ENCODE measurements around the gene ZNF536. TPM values are rescaled to one million over a fixed set of nuclear protein-coding genes. Genes with fewer than 3 reads are reported as not detected.

Gene ZNF536
- total RNA-seq, 4 donors from 2014 or later = 1.00 to 7.1 (median 1.8) TPM

DNA sequence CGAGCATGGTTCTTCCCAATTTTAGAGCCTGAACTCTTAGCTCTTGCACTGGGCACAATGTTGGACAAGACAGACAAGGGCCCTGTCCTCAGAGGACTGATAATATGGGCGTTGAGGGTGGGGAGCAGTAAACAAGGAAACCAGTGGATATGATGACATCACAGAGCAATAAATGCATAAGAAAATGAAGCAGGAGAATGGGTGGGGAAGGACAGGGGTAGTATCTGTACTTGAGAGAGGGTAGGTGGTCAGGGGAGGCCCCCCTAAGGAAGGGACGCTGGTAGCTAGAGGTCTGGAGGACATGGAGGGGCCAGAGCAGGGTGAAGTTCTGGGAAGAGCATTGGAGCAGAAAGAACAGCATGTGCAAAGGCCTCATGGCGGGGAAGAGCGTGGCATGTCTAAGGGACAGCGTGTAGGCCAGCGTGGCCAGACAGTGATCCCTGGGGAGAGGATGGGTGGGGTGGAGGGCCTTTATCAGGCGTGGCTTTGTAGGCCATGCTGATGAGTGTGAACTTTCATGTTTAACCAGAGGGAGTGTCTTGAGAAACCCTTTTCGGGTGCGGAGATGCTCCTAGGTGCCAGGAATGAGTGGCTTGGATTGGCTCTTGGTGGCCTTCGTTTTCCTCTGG, 15.1 kb upstream of the ZNF536 start:
- H3K27ac ChIP-seq = no peak overlapping the region
- intact Hi-C loops (cut with DNase I; ENCODE audit: low total_unique reads) (no loop called here), in situ Hi-C loops (cut with MboI; ENCODE audit: low pct_ligation_motif_present in 1 of 4, low pct_unique_long_range_greater_than_20kb in 1 of 4, low sequenced_read_pairs in 3 of 4) (no loop called here)
- H3K4me1 ChIP-seq = no peaks in the 10 kb centered on the region
- 68 to 70% methylated on average over 6 to 11 of the region's 11 CpGs for WGBS, 2 donors (ENCODE audit: low coverage in 1 of 2)
- DNase-seq = no peak
- no peaks in the 10 kb centered on the region for H3K9me3 ChIP-seq
- no peaks in the 10 kb centered on the region for H3K36me3 ChIP-seq
- TF ChIP-seq POLR2AphosphoS5 (IDR thresholded peaks at IDR 0.05) = no peak
- TF ChIP-seq POLR2A (IDR thresholded peaks at IDR 0.05) = no peak
- no peak for TF ChIP-seq EP300 (IDR thresholded peaks at IDR 0.05; ENCODE audit: low read depth)
- no peak for TF ChIP-seq CTCF (IDR thresholded peaks at IDR 0.05)
- no peak overlapping the region for H3K4me3 ChIP-seq
- no peaks in the 10 kb centered on the region for H3K27me3 ChIP-seq

- intact Hi-C loops (cut with DNase I; ENCODE audit: low total_unique reads) (no loop called here), in situ Hi-C loops (cut with MboI; ENCODE audit: low pct_ligation_motif_present in 1 of 4, low pct_unique_long_range_greater_than_20kb in 1 of 4, low sequenced_read_pairs in 3 of 4) (no loop called here)
- Histone ChIP-seq H3K36me3 (no peaks in the 10 kb centered on the region), H3K9me3 (no peaks in the 10 kb centered on the region), H3K4me1 (no peaks in the 10 kb centered on the region), H3K4me3 (no peak overlapping the region), H3K27me3 (no peaks in the 10 kb centered on the region), H3K27ac (no peak overlapping the region)
- DNase-seq = no peak
- WGBS, 2 donors (ENCODE audit: low coverage in 1 of 2) = 85% methylated on average over 5 of the region's 5 CpGs; no CpG with 5 or more reads in 1 of the 2 donors
- TF ChIP-seq EP300 (IDR thresholded peaks at IDR 0.05; ENCODE audit: low read depth) = no peak
- no peak for TF ChIP-seq POLR2AphosphoS5 (IDR thresholded peaks at IDR 0.05)
- TF ChIP-seq POLR2A (IDR thresholded peaks at IDR 0.05) = no peak
- no peak for TF ChIP-seq CTCF (IDR thresholded peaks at IDR 0.05)
These were observed 14.6 kb upstream of the ZNF536 start for GRCh38 chr19:30357580-30357954.

DNA sequence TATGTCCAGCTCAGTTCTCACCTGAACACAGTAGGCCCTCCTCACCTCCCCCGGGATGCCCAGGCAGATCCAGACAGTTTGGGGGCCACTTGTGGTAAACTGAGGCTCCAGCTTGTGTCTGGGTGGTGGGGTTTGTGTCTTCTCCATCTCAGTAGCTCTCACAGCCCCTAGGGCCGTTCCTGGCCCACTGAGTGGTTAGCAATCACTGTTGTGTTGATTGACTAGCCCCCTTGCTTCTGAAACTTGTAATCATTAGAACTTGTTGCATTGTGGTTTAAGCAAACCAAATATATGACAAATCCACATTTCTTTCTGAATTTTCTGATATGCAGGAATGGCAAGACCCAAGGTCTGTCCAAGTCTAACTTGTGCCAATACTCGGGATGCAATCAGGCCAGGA, 13.9 kb upstream of the ZNF536 start:
- H3K36me3 ChIP-seq = no peaks in the 10 kb centered on the region
- no peak overlapping the region for H3K4me3 ChIP-seq
- no peak overlapping the region for H3K27ac ChIP-seq
- no peak for DNase-seq
- intact Hi-C loops (cut with DNase I; ENCODE audit: low total_unique reads) (no loop called here), in situ Hi-C loops (cut with MboI; ENCODE audit: low pct_ligation_motif_present in 1 of 4, low pct_unique_long_range_greater_than_20kb in 1 of 4, low sequenced_read_pairs in 3 of 4) (no loop called here)
- 60 to 65% methylated on average over 1 to 3 of the region's 3 CpGs for WGBS, 2 donors (ENCODE audit: low coverage in 1 of 2)
- no peaks in the 10 kb centered on the region for H3K27me3 ChIP-seq
- TF ChIP-seq CTCF (IDR thresholded peaks at IDR 0.05) (no peak), POLR2AphosphoS5 (IDR thresholded peaks at IDR 0.05) (no peak), POLR2A (IDR thresholded peaks at IDR 0.05) (no peak), EP300 (IDR thresholded peaks at IDR 0.05; ENCODE audit: low read depth) (no peak)
- no peaks in the 10 kb centered on the region for H3K9me3 ChIP-seq
- no peaks in the 10 kb centered on the region for H3K4me1 ChIP-seq

- no peak for TF ChIP-seq POLR2A (IDR thresholded peaks at IDR 0.05)
- no peak for TF ChIP-seq CTCF (IDR thresholded peaks at IDR 0.05)
- TF ChIP-seq EP300 (IDR thresholded peaks at IDR 0.05; ENCODE audit: low read depth) = no peak
- TF ChIP-seq POLR2AphosphoS5 (IDR thresholded peaks at IDR 0.05) = no peak
- DNase-seq = no peak
- Histone ChIP-seq H3K9me3 (no peaks in the 10 kb centered on the region), H3K36me3 (no peaks in the 10 kb centered on the region), H3K4me1 (no peaks in the 10 kb centered on the region), H3K4me3 (no peak overlapping the region), H3K27me3 (no peaks in the 10 kb centered on the region), H3K27ac (no peak overlapping the region)
- 77 to 93% methylated on average over 5 to 12 of the region's 13 CpGs for WGBS, 2 donors (ENCODE audit: low coverage in 1 of 2)
- intact Hi-C loops (cut with DNase I; ENCODE audit: low total_unique reads) (no loop called here), in situ Hi-C loops (cut with MboI; ENCODE audit: low pct_ligation_motif_present in 1 of 4, low pct_unique_long_range_greater_than_20kb in 1 of 4, low sequenced_read_pairs in 3 of 4) (no loop called here)
These were observed 13.2 kb upstream of the ZNF536 start for GRCh38 chr19:30358821-30359580.
